ENCODE results near the gene AGBL4. TPM values are rescaled to one million over a fixed set of nuclear protein-coding genes. Genes with fewer than 3 reads are reported as not detected.
A peak's percentile ranks its signal among the peaks of the same experiment; 100 is the strongest.

The AGBL4 gene
- polyA plus RNA-seq, 1 donor (not counting 4 experiments of a cell fraction or from before 2014, with no cell fraction given), result not detected

DNA sequence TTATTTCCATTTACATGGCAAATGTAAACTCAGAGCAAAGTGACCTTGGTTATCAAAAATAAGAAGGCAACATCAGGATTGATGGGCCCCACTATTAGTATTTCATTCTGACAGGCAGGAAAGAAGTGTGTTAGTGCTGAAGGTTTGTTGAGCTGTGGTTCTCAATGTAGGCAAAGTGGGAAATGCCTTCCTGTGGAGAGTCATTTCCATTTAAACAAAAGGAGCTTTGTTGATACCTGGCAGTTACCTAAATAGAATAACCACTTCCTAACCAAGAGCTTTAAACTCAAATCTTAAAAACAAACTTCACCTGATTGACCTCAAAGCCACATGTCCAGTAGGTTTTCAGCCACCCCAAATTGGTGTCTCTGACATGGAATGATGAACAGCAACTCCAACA lies 667.2 kb downstream of the AGBL4 start:
- FAIRE-seq, result no peak
- Histone ChIP-seq H3K79me2 (ENCODE audit: control insufficient read depth, insufficient read depth, low read length) (no peaks in the 10 kb centered on the region), H3K4me1 (ENCODE audit: control insufficient read depth, extremely low read depth, insufficient read depth, low read length) (no peaks in the 10 kb centered on the region), H4K20me1 (ENCODE audit: control insufficient read depth, extremely low read depth, insufficient read depth, low read length) (no peaks in the 10 kb centered on the region), H3K4me3 (ENCODE audit: control insufficient read depth in 2 of 3, extremely low read depth in 1 of 3, insufficient read depth in 2 of 3, low read depth in 1 of 3, low read length in 3 of 3) (no peak overlapping the region), H3K4me2 (ENCODE audit: control insufficient read depth, extremely low read depth, insufficient read depth, low read depth, low read length) (no peak overlapping the region), H3K9me3 (ENCODE audit: control insufficient read depth, low read depth, low read length) (no peaks in the 10 kb centered on the region), H3K9ac (ENCODE audit: control insufficient read depth, extremely low read depth, insufficient read depth, low read length) (no peak overlapping the region), H3K9me1 (ENCODE audit: control insufficient read depth, extremely low read depth, insufficient read depth, low read length) (no peaks in the 10 kb centered on the region), H3K36me3 (ENCODE audit: control insufficient read depth in 2 of 2, extremely low read depth in 1 of 2, insufficient read depth in 2 of 2, low read length in 2 of 2) (no peaks in the 10 kb centered on the region), H2AFZ (ENCODE audit: control insufficient read depth, low read length) (no peak overlapping the region), H3K27me3 (ENCODE audit: control insufficient read depth, extremely low read depth, insufficient read depth, low read length) (no peaks in the 10 kb centered on the region), H3K27ac (ENCODE audit: control insufficient read depth, insufficient read depth, low read length) (no peak overlapping the region)
- dilution Hi-C loops (cut with MboI; ENCODE audit: extremely low pct_ligation_motif_present, low sequenced_read_pairs), result no loop called here
- no peak for TF ChIP-seq EZH2 (IDR thresholded peaks at IDR 0.05; ENCODE audit: low read length)
- TF ChIP-seq, protein P1, sequence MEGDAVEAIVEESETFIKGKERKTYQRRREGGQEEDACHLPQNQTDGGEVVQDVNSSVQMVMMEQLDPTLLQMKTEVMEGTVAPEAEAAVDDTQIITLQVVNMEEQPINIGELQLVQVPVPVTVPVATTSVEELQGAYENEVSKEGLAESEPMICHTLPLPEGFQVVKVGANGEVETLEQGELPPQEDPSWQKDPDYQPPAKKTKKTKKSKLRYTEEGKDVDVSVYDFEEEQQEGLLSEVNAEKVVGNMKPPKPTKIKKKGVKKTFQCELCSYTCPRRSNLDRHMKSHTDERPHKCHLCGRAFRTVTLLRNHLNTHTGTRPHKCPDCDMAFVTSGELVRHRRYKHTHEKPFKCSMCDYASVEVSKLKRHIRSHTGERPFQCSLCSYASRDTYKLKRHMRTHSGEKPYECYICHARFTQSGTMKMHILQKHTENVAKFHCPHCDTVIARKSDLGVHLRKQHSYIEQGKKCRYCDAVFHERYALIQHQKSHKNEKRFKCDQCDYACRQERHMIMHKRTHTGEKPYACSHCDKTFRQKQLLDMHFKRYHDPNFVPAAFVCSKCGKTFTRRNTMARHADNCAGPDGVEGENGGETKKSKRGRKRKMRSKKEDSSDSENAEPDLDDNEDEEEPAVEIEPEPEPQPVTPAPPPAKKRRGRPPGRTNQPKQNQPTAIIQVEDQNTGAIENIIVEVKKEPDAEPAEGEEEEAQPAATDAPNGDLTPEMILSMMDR (optimal IDR thresholded peaks at IDR 0.05 in 1 of 3, IDR thresholded peaks at IDR 0.05 in 1 of 3, conservative IDR thresholded peaks at IDR 0.05 in 1 of 3; ENCODE audit: extremely low read depth in 1 of 3, insufficient read depth in 2 of 3, low read length in 3 of 3), result no peak
- no peak for DNase-seq (ENCODE audit: low read depth, low spot score)

DNA sequence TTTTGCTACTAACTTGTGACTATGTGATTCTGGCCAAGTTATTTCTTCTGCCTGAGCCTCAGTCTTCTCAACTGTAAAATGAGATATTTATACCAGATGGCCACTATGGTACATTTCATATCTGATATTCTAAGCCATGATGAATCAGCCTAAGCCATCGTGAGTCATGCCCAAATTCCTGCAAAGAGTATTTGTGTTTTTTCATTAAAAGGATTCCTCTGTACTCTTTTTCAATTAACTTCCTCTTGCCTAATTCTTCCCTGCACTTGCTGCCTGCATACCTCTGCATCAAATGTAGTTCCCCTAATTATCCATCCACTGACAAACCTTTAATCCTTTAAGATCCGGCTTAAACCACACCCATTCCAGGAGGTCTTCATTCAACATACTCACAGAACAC lies 672.0 kb downstream of the AGBL4 start:
- H3K27ac ChIP-seq (ENCODE audit: control insufficient read depth, insufficient read depth, low read length), result no peak overlapping the region
- no peaks in the 10 kb centered on the region for H3K4me1 ChIP-seq (ENCODE audit: control insufficient read depth, extremely low read depth, insufficient read depth, low read length)
- FAIRE-seq (peak; percentile 57), DNase-seq (ENCODE audit: low read depth, low spot score) (peak; percentile 1)
- H3K9ac ChIP-seq (ENCODE audit: control insufficient read depth, extremely low read depth, insufficient read depth, low read length), result no peak overlapping the region
- H3K9me3 ChIP-seq (ENCODE audit: control insufficient read depth, low read depth, low read length), result no peaks in the 10 kb centered on the region
- H3K4me2 ChIP-seq (ENCODE audit: control insufficient read depth, extremely low read depth, insufficient read depth, low read depth, low read length), result no peak overlapping the region
- H3K9me1 ChIP-seq (ENCODE audit: control insufficient read depth, extremely low read depth, insufficient read depth, low read length), result no peaks in the 10 kb centered on the region
- no peaks in the 10 kb centered on the region for H3K36me3 ChIP-seq (ENCODE audit: control insufficient read depth in 2 of 2, extremely low read depth in 1 of 2, insufficient read depth in 2 of 2, low read length in 2 of 2)
- TF ChIP-seq EZH2 (IDR thresholded peaks at IDR 0.05; ENCODE audit: low read length), result no peak
- TF ChIP-seq, protein P1 (optimal IDR thresholded peaks at IDR 0.05 in 1 of 3, IDR thresholded peaks at IDR 0.05 in 1 of 3, conservative IDR thresholded peaks at IDR 0.05 in 1 of 3; ENCODE audit: extremely low read depth in 1 of 3, insufficient read depth in 2 of 3, low read length in 3 of 3), result no peak
- H2AFZ ChIP-seq (ENCODE audit: control insufficient read depth, low read length), result no peak overlapping the region
- no peak overlapping the region for H3K4me3 ChIP-seq (ENCODE audit: control insufficient read depth in 2 of 3, extremely low read depth in 1 of 3, insufficient read depth in 2 of 3, low read depth in 1 of 3, low read length in 3 of 3)
- H3K27me3 ChIP-seq (ENCODE audit: control insufficient read depth, extremely low read depth, insufficient read depth, low read length), result no peaks in the 10 kb centered on the region
- no peaks in the 10 kb centered on the region for H4K20me1 ChIP-seq (ENCODE audit: control insufficient read depth, extremely low read depth, insufficient read depth, low read length)
- dilution Hi-C loops (cut with MboI; ENCODE audit: extremely low pct_ligation_motif_present, low sequenced_read_pairs), result no loop called here
- H3K79me2 ChIP-seq (ENCODE audit: control insufficient read depth, insufficient read depth, low read length), result no peaks in the 10 kb centered on the region

All from keratinocyte (primary cell).